ENCODE measurements around the gene MTHFR. TPM values are rescaled to one million over a fixed set of nuclear protein-coding genes. Genes with fewer than 3 reads are reported as not detected.
"Not testable (repeated sequence)": the region's sequence is repeated elsewhere in the genome, so short reads cannot be mapped to it uniquely, and the experiment has no call there.

Gene MTHFR
- total RNA-seq, 1 donor from 2014 or later: 45.4 TPM

- no peak for ATAC-seq
- Histone ChIP-seq H3K36me3 (peaks cover 76% of the 10 kb centered on the region), H3K4me3 (no peak overlapping the region), H3K4me1 (peaks cover 2% of the 10 kb centered on the region), H3K27ac (no peak overlapping the region), H3K27me3 (no peaks in the 10 kb centered on the region), H3K9me3 (no peaks in the 10 kb centered on the region)
- no peak for TF ChIP-seq CTCF (IDR thresholded peaks at IDR 0.05)
- DNase-seq: no peak
- intact Hi-C loops (cut with DNase I): no loop called here
Observed at GRCh38 chr1:11813021-11813420, 7.3 kb upstream of the MTHFR start.

GRCh38 chr1:11807133-11807532 lies 1.4 kb upstream of the MTHFR start:
- TF ChIP-seq CTCF (IDR thresholded peaks at IDR 0.05): no peak
- ATAC-seq (no peak), DNase-seq (peak; percentile 2)
- Histone ChIP-seq H3K9me3 (no peaks in the 10 kb centered on the region), H3K4me1 (peaks cover 42% of the 10 kb centered on the region), H3K4me3 (peak overlapping the region; percentile 94), H3K27me3 (no peaks in the 10 kb centered on the region), H3K36me3 (peaks cover 31% of the 10 kb centered on the region), H3K27ac (peak overlapping the region; percentile 98)
- intact Hi-C loops (cut with DNase I): no loop called here

- H3K4me1 ChIP-seq: peaks cover 49% of the 10 kb centered on the region
- peaks cover 26% of the 10 kb centered on the region for H3K36me3 ChIP-seq
- H3K27me3 ChIP-seq: no peaks in the 10 kb centered on the region
- peak overlapping the region; percentile 94 for H3K4me3 ChIP-seq
- peak overlapping the region; percentile 98 for H3K27ac ChIP-seq
- H3K9me3 ChIP-seq: no peaks in the 10 kb centered on the region
- no peak for TF ChIP-seq CTCF (IDR thresholded peaks at IDR 0.05)
- intact Hi-C loops (cut with DNase I): no loop called here
- peak; percentile 51 for ATAC-seq
- DNase-seq: no peak
Observed at GRCh38 chr1:11806307-11806936, 658 bp upstream of the MTHFR start.

GRCh38 chr1:11804666-11805421 lies 920 bp downstream of the MTHFR start:
- Histone ChIP-seq H3K36me3 (peaks cover 29% of the 10 kb centered on the region), H3K4me1 (peaks cover 50% of the 10 kb centered on the region), H3K4me3 (peak overlapping the region; percentile 94), H3K27ac (peak overlapping the region; percentile 98), H3K27me3 (no peaks in the 10 kb centered on the region), H3K9me3 (no peaks in the 10 kb centered on the region)
- DNase-seq: peak; percentile 79
- TF ChIP-seq CTCF (IDR thresholded peaks at IDR 0.05): no peak
- intact Hi-C loops (cut with DNase I): no loop called here
- ATAC-seq: no peak

GRCh38 chr1:11803924-11804665 lies 1.7 kb downstream of the MTHFR start:
- H3K4me1 ChIP-seq: peaks cover 50% of the 10 kb centered on the region
- H3K9me3 ChIP-seq; intact Hi-C loops (cut with DNase I); ATAC-seq; H3K27me3 ChIP-seq: not testable (repeated sequence)
- peaks cover 31% of the 10 kb centered on the region for H3K36me3 ChIP-seq
- H3K27ac ChIP-seq: peak overlapping the region; percentile 98
- peak; percentile 22 for DNase-seq
- H3K4me3 ChIP-seq: peak overlapping the region; percentile 94
